HG03066 (cell line): ENCODE measurements around the gene DTNBP1.

Experiments used
- ATAC-seq: cut with Tn5 transposase; IDR thresholded peaks from one replicate; pipeline ENCODE4 v1.9.1; 2021; ENCODE audit warnings: low read depth; ENCODE audit not compliant: unreplicated experiment

DTNBP1 gene

GRCh38 chr6:15595461-15596173, 67.2 kb downstream of the DTNBP1 start:
- ATAC-seq = no peak

DNA sequence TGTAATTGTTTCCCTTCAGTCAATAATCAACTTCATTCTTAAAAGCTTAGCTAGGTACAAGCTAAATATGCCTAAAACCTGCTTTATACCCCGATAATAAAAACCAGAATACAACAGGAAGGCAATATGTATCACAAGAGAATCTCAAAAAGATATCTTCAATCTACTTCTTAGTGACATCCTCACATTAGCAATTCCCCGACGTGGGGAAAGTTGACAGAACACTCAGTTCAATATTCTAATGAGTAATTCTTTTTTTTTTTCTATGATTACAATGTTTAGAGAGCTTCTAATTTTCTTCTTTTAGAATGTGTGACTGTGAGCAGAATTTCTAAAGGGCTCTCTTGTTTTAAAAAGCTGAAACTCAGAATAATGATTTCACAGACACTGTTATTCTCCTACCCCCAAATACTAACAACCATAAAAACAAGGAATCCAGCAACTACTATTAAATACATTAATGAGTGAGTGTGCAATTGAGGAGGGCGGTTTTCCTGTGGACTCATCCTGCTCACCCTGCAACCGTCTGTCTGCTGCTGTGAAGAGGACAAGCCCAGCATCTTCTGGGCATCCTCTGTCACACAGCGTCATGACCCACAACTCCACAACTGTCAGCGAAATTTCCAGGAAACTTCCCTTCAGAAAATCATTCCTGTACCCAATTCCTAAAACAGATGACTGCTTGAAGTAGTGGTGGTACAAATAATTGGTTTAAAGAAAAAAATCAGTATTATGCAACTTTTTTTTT, 68.1 kb downstream of the DTNBP1 start:
- ATAC-seq = no peak

DNA sequence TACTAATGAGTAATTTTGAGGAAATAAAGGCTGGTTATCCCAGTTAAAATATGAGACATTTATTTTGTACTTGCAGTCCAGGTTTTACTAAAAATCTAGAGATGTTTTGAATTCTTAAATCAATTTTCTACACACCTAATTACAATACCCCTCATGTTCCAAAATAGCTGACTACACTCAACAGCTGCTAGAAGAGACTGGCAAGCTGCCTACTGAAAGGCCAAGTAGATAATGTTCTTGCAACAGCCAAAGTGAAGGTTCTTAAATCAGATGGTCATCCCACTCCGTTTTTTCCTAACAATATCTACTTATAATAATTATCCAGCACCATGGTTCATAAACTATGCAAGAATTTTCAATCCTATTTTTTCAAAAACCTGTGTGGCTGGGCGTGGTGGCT, 69.0 kb downstream of the DTNBP1 start:
- no peak for ATAC-seq

GRCh38 chr6:15592610-15593009, 70.2 kb downstream of the DTNBP1 start:
- ATAC-seq = no peak

DNA sequence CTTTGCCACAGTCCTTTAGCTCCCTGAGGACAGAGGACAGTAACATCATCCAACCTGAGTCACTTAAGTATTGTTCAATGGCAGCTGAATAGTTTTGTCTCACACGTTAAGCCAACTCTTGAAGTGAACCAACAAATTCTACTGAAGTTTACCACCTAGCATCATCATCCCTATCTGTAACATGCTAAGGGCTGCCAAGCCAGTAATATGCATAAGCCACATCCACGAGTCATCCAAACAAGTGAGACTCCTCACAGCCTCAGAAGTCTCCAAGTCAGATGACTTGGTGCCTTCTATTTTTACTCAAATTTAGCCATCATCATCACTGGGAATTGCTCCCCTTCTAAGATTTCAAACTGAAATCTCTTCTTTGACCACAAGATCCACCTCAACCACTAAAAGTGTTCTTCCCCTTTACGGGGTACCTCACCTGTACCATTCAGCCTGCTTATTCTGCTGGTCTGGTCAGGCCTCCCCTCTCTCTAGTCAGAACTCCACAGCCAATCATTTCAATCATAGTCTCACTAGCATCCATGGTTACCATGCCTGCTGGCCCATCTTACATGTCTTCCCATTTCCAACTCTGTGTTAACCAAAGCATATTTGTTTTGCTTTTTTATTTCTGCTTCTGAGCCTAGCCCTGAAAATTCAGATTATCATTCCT, 73.7 kb downstream of the DTNBP1 start:
- no peak for ATAC-seq

- no peak for ATAC-seq
Measured at GRCh38 chr6:15586503-15586902, 76.3 kb downstream of the DTNBP1 start.

DNA sequence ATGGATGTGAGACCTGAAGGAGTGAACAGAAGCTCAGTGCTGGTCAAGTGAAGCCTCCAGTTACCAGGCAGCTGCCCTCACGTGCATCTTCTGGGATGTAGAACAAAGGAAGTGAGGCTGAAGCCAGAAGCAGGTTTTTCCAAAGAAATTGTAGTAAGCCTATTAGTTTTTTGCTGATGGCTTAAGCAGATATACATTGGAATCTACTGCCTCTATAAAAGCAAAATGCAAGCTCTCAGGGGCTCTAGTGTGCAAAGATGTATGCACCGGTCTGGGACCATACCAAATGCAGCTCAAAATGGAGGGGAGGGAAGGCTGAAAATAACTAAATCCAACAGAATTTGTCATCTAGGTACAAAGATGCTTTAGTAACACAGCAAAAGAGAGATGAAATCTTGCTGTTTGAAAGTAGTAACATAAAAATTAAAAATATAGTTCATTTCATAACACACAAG, 77.0 kb downstream of the DTNBP1 start:
- no peak for ATAC-seq

DNA sequence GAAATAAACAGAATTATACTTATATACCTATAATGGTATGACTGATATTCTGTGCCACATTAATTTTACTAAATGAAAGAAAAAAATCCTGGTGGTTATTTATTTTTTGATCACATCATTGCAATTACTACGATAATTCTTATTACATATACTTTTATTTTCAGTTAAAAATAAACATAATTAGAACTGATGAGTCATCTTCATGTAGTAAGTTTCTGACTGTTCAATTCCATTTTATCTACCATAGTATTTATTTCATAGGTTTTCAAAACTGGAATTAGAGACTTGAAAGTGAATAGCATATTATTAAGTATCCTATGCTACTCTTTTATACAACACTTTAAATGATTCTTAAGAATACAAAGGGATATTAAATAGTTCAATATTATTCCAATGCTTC, 80.3 kb downstream of the DTNBP1 start:
- ATAC-seq = no peak

- no peak for ATAC-seq
Measured at GRCh38 chr6:15581751-15582150, 81.1 kb downstream of the DTNBP1 start.

- no peak for ATAC-seq
Measured at GRCh38 chr6:15580326-15580725, 82.5 kb downstream of the DTNBP1 start.

DNA sequence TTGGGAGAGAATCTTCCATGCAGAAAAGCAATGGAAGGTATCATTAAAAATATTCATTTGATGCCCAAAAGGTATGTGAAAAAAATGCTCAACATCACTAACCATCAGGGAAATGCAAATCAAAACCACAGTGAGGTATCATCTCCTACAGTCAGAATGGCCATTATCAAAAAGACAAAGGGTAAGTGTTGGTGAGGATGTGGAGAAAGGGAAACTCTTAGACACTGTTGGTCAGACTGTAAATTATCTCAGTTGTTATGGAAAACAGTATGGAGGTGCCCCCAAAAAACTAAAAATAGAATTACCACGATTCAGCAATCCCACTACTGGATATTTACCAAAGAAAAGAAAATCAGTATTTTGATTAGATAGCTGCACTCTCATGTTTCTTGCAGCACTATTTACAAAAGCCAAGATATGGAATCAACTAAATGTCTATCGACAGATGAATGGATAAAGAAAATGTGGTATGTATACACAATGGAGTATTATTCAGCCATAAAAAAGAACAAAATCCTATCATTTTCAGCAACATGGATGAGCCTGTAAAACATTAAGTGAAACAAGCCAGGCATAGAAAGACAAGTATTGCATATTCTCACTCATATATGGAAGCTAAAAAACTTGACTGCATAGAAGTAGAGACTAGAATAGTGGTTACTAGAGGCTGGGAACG, 84.0 kb downstream of the DTNBP1 start:
- no peak for ATAC-seq

DNA sequence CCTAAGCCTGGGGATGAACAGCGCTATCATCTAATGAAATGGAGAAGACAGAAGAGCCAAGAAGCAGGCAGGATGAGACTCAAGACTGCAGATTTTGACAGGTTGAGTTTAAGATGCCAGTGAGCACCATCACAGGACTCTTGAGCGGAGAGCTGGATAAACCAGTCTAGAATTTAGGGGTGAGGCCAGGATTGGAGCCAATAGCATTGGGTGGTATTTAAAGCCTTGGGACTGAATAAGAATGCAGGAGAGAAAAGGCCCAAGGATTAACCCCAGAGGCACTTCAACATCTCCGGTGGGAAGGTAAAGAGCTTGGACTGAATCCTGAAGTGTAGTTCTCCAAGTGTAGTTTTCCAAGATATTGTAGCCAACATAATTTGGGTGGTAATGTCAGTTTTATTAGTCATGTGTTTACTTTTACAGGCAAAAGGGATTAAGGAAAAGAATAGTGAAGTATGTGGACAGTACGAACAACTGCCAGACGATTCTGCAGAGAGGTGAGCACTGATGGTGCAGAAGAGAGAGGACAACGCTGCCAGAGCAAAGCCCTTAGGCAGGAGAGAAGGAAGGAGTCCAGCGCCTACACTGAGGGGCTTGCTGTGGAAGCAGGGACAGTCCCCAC, 85.2 kb downstream of the DTNBP1 start:
- no peak for ATAC-seq

- ATAC-seq = no peak
Measured at GRCh38 chr6:15577106-15577505, 85.7 kb downstream of the DTNBP1 start.

- ATAC-seq = no peak
Measured at GRCh38 chr6:15575357-15576033, 87.3 kb downstream of the DTNBP1 start.

- no peak for ATAC-seq
Measured at GRCh38 chr6:15574486-15574885, 88.3 kb downstream of the DTNBP1 start.

- no peak for ATAC-seq
Measured at GRCh38 chr6:15574023-15574422, 88.8 kb downstream of the DTNBP1 start.

GRCh38 chr6:15573384-15573783, 89.4 kb downstream of the DTNBP1 start:
- no peak for ATAC-seq

- no peak for ATAC-seq
Measured at GRCh38 chr6:15572296-15573016, 90.4 kb downstream of the DTNBP1 start.

DNA sequence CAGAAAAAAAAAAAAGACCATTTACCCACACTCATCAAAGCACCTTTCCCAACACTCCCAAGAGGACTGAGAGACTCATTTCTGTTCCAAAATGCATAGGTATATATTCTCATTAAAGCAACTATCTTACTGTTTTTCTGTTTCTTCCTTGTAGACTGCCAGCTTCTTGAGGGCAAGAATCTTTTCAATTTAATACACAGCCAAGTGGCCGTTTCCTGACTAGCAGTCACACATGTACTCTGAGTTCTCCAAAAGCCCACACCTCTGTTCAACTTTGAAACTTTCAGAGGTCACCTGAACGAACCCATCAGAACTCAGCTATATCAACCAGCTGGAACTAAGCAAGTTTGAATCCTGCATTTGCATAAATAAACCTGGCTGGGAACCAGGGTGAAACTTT, 92.7 kb downstream of the DTNBP1 start:
- no peak for ATAC-seq
